Activated CD8-positive, alpha-beta memory T cell treated with anti-CD3 and anti-CD28 coated beads for 4 hours (primary cell): ENCODE measurements around the gene ST3GAL6.

Source experiments
- DNase-seq, 2 donors: peaks; one replicate each; pipeline ENCODE4 v3.0.0-alpha.2; 2020; ENCODE audit warnings: low read depth in 2 of 2

ST3GAL6 gene

GRCh38 chr3:98777286-98777685 lies 14.1 kb downstream of the ST3GAL6 start:
- DNase-seq, result no peak

- no peak for DNase-seq
Observed at GRCh38 chr3:98777801-98778220, 14.7 kb downstream of the ST3GAL6 start.

- DNase-seq, result no peak
Observed at GRCh38 chr3:98778383-98778782, 15.2 kb downstream of the ST3GAL6 start.

GRCh38 chr3:98778852-98779413 lies 15.8 kb downstream of the ST3GAL6 start:
- DNase-seq, result no peak

GRCh38 chr3:98779541-98780335 lies 16.6 kb downstream of the ST3GAL6 start:
- no peak for DNase-seq

GRCh38 chr3:98780343-98780742 lies 17.2 kb downstream of the ST3GAL6 start:
- no peak for DNase-seq

- no peak for DNase-seq
Observed at GRCh38 chr3:98782824-98783500, 19.8 kb downstream of the ST3GAL6 start.

- DNase-seq, result no peak
Observed at GRCh38 chr3:98784042-98784441, 20.9 kb downstream of the ST3GAL6 start.

GRCh38 chr3:98784666-98785600 lies 21.8 kb downstream of the ST3GAL6 start:
- no peak for DNase-seq

GRCh38 chr3:98786364-98787006 lies 23.3 kb downstream of the ST3GAL6 start:
- no peak for DNase-seq

- DNase-seq, result no peak
Observed at GRCh38 chr3:98787181-98787580, 24.0 kb downstream of the ST3GAL6 start.

- DNase-seq, result no peak
Observed at GRCh38 chr3:98788651-98789050, 25.5 kb downstream of the ST3GAL6 start.

GRCh38 chr3:98791341-98792325 lies 28.5 kb downstream of the ST3GAL6 start:
- no peak for DNase-seq

- no peak for DNase-seq
Observed at GRCh38 chr3:98793971-98794370, 30.8 kb downstream of the ST3GAL6 start.

GRCh38 chr3:98796334-98796733 lies 33.2 kb downstream of the ST3GAL6 start:
- DNase-seq, result no peak

GRCh38 chr3:98797905-98798304 lies 34.8 kb downstream of the ST3GAL6 start:
- DNase-seq, result no peak

- no peak for DNase-seq
Observed at GRCh38 chr3:98798820-98799219, 35.7 kb downstream of the ST3GAL6 start.

- DNase-seq, result no peak
Observed at GRCh38 chr3:98799479-98799878, 36.3 kb downstream of the ST3GAL6 start.

- DNase-seq, result no peak
Observed at GRCh38 chr3:98800401-98800800, 37.3 kb downstream of the ST3GAL6 start.
